HG02588 (cell line): ENCODE data around the gene NR0B1.

Experiments
- ATAC-seq: cut with Tn5 transposase; IDR thresholded peaks from one replicate; pipeline ENCODE4 v1.9.1; 2021; ENCODE audit warnings: mild to moderate bottlenecking, moderate library complexity; ENCODE audit not compliant: unreplicated experiment

The NR0B1 gene

DNA sequence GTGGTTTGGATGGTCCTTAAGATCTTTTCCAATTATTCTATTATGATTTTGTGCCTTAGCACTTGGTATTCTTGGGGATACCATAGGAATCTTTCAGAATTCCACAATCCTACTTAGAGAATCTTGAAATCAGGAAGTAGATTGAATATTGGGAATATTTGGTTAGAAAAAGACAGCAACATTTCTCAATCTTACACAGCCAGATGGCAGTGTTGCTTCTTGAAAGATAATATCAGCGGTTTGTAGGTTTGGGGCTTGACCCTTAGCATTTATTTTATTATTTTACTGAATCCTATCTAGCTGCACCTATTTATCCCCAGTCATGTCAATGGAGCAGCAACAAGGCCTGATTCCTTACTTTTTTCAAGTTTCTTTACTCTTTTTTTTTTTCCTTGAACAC lies 33.7 kb downstream of the NR0B1 start:
- ATAC-seq: no peak

DNA sequence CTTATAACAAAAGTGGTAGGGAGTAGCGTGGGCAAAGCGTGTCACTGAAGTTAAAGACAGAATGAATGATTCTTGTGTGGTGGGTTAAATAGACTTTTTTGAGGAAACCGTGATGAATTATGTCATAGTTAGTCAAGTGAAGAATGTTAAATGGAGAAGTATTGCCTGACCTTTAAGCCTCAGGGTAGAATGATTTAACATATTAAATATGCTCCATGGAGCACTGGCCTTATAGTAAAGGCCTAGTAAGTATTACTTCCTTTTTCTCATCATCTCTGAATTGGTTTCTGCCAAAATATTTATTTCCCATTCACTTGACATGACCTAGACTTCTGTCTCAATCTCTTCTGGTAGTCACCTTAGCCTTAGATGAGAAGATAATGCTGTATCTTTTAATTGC lies 38.6 kb downstream of the NR0B1 start:
- no peak for ATAC-seq

DNA sequence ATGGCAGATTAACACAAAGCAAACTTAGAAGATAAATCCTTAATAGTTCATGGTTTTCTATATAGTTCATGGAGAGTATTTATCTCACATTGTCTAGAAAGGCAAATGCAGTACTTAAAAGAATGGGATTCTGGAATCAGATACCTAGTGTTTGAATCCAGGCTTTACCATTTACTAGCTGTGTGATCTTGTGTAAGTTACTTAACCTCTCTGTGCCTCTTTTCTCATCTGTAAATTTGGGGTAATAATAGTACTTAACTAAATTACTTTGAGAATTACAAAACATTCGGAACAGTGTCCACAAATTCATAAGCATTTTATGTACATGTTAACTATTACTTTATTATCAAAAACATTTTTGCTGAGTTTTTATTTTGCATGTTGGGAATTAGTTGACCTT lies 46.4 kb downstream of the NR0B1 start:
- ATAC-seq: no peak

DNA sequence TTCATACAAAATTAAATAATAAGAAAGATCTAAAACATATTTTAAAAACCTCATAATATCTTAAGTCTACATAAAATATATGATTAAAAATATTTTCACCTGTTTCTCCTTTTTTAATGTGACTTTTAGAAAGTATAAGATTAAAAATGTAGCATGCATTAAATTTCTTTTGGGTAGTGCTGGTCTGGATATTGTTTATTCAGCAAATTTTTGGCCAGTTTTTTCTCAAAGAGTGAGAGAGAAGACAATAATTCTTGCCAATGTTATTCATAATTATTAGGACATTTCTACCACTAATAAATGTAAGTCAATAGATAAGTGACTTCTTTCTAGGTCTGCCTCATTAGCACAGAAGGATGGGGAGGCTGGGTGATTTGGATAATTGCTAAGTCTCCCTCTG lies 48.2 kb downstream of the NR0B1 start:
- ATAC-seq: no peak

DNA sequence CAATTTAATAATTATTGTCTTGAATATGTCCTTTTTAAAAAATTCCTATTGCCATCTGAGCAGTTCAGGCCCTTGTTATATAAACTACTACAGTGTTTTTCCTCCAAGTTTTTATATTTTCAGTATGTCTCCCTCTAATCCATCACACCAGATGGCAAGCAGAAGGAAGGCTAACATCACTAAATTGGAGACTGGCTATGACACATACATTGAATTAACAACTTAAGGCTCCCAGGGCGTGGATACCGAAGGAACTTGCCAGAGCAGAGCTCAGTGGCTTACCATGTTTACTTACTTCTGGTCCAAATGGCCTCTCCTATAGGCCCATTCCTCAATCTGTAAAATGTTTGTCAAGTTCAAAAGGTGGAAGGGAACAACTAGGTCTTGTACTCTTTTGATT lies 49.3 kb downstream of the NR0B1 start:
- no peak for ATAC-seq
